Psoas muscle (tissue), 8 donors: ENCODE measurements around the gene ZNF518A. TPM values are rescaled to one million over a fixed set of nuclear protein-coding genes. Genes with fewer than 3 reads are reported as not detected.

Experiments used
- ATAC-seq, 4 donors: fragments of 200-7000 bp; cut with Tn5 transposase; one replicate each; pipeline ENCODE4 v1.9.1; 2020; ENCODE audit warnings: moderate library complexity in 3 of 4, mild to moderate bottlenecking in 2 of 4
- DNase-seq, 2 donors: peaks; one replicate each; pipeline ENCODE4 v3.0.0-alpha.2; 2020
- H3K27ac ChIP-seq: fragments of 200-600 bp; one replicate; pipeline ENCODE4 v1.8.0; 2022
- H3K27me3 ChIP-seq, 3 donors: fragments of 200-600 bp in 1 of 3; one replicate each; pipeline versions ENCODE4 v1.6.1 to v1.8.0; 2013 to 2022; ENCODE audit warnings: low read length in 2 of 3, mild to moderate bottlenecking in 2 of 3, moderate library complexity in 1 of 3; ENCODE audit not compliant: insufficient read depth in 3 of 3
- H3K36me3 ChIP-seq, 2 donors: fragments of 200-600 bp in 1 of 2; one replicate each; pipeline versions ENCODE4 v1.6.1 to v1.8.0; 2013 to 2022; ENCODE audit warnings: low read depth in 1 of 2, mild to moderate bottlenecking in 1 of 2, moderate library complexity in 1 of 2; ENCODE audit not compliant: insufficient read depth in 1 of 2
- H3K4me1 ChIP-seq: fragments of 200-600 bp; one replicate; pipeline ENCODE4 v1.8.0; 2022
- H3K4me3 ChIP-seq: fragments of 200-600 bp; one replicate; pipeline ENCODE4 v1.8.0; 2022; ENCODE audit warnings: mild to moderate bottlenecking
- H3K9me3 ChIP-seq: fragments of 200-600 bp; one replicate; pipeline ENCODE4 v1.8.0; 2022
- WGBS, 3 donors: extraction: QIAGEN DNeasy Blood & Tissue Kit; methylation state at CpG; one replicate each; pipeline versions ENCODE4 v1.1.6 to v1.1.7; 2013; 5-methylcytosine and 5-hydroxymethylcytosine counted together
- intact Hi-C, 2 donors: fragments of 100-400 bp; cut with DNase I; formaldehyde crosslinking; loops; one replicate each; pipeline versions ENCODE4 v1.11.0 to v1.14.2; 2022
- polyA plus RNA-seq, 3 donors: library from polyadenylated mRNA; stranded (reverse); fragments of 200-250 nt; gene quantifications; one replicate each; pipeline ENCODE4 v1.2.3, GENCODE V29; 2013
- total RNA-seq, 4 donors: library from RNA; stranded (reverse); fragmentation: NEBNext Ultra II Directional in 2 of 4; extraction: Animal tissue kit (Norgen Biotek cat#: 25700) in 2 of 4; gene quantifications; one replicate each; pipeline versions ENCODE4 v1.2.1 to v1.2.4, GENCODE V29; 2021 to 2023
- TF ChIP-seq, protein P1 (sequence below): fragments of 200-600 bp; IDR thresholded peaks from one replicate; pipeline ENCODE4 v1.8.0; 2022; ENCODE audit warnings: antibody characterized with exemption
- donor health status: healthy with polysubstance abuse.
- donor health status: DM: no; HTN: no; CAD: no; lungs with moderate emphysema.
- donor health status: Bipolar disorder and iron deficiency.
- donor health status: healthy.
- donor health status: DM: yes; HTN: yes; CAD: no.
- donor health status: DM: no; HTN: no; CAD: no.
- donor health status: DM: no; HTN: no; CAD: no.
- donor health status: DM: yes; HTN: yes; CAD: no.

The ZNF518A gene
- total and polyA plus RNA-seq, 7 donors: 1.9 to 10.2 (median 7.4) TPM

DNA sequence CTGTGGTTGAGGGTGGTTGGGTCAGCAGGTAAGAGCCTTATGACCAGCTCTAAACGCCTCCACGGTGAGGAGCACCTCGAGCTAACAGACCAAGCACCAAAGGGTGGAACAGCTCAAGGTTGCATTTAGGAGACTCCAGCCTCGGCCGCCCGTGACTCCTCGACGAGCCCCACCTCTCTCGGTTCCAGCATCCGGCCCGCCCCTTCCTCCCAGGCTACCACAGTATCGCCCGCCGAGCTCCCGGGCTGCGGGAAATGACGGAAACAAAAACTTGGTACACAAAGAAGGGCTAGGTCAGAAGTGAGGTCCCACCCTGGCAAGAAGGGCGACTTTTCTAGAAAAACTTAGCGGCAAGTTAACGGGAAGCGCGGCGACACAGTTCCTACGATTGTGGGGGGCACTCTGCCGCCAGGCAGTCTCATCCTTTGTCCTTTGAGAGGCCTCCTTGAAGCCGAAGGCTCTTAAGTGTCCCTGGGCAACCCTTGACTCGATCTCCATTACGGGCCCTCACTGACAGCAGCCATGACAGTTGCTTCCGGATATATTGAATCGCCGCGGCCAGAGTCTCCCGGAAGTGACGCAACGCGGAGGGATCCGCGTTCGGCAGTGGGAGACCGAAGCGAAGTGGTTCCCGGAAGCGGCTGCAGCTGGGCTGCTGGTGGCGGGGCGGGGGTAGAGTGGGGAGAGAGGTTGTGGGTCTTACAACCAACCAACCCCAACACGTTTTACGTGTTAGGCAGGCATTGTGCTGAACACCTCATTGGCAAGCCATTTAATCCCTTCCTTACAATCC, 40.2 kb upstream of the ZNF518A start:
- Histone ChIP-seq H3K4me1 (no peaks in the 10 kb centered on the region), H3K36me3 (peaks cover 0 to 6% of the 10 kb centered on the region in 2 donors), H3K9me3 (no peaks in the 10 kb centered on the region), H3K27ac (peak overlapping the region; percentile 82), H3K4me3 (peak overlapping the region; percentile 75), H3K27me3 (peaks cover 11 to 41% (median 15%) of the 10 kb centered on the region in 3 donors)
- ATAC-seq (peak; percentile 95 to 99 (median 98)), DNase-seq (peak; percentile 96)
- intact Hi-C loops: loop anchor here (1.0 to 5.0 kb wide), 2 partner anchors 40 to 48 kb away; partner anchors contain the start of genes ZNF518A (in 2 of the 2) and CCNJ (in 1 of the 2)
- WGBS, 3 donors: 3 to 5% (median 4%) methylated on average over 46 to 47 of the region's 47 CpGs
- TF ChIP-seq, protein P1, sequence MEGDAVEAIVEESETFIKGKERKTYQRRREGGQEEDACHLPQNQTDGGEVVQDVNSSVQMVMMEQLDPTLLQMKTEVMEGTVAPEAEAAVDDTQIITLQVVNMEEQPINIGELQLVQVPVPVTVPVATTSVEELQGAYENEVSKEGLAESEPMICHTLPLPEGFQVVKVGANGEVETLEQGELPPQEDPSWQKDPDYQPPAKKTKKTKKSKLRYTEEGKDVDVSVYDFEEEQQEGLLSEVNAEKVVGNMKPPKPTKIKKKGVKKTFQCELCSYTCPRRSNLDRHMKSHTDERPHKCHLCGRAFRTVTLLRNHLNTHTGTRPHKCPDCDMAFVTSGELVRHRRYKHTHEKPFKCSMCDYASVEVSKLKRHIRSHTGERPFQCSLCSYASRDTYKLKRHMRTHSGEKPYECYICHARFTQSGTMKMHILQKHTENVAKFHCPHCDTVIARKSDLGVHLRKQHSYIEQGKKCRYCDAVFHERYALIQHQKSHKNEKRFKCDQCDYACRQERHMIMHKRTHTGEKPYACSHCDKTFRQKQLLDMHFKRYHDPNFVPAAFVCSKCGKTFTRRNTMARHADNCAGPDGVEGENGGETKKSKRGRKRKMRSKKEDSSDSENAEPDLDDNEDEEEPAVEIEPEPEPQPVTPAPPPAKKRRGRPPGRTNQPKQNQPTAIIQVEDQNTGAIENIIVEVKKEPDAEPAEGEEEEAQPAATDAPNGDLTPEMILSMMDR: no peak

DNA sequence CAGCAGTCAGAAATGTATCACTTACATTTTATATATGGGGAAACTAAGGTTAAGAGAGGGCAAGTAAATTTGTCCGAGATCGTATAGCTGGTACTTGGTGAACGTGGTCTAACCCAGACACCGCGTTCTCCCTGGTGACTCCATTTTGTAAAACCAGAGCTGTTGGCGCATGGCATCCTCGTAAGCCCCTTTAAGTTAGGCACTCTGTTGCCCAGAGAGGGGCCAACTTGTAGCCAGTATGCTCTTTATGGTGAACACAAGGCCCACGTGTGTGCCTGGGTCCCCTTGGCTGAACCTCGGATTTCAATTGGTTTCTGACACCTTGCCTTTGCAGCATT, 39.7 kb upstream of the ZNF518A start:
- ATAC-seq (peak in 1 of 4 donors; percentile 9), DNase-seq (no peak)
- TF ChIP-seq, protein P1: no peak
- Histone ChIP-seq H3K4me1 (no peaks in the 10 kb centered on the region), H3K4me3 (peak overlapping the region; percentile 75), H3K27me3 (peaks cover 11 to 47% (median 18%) of the 10 kb centered on the region in 3 donors), H3K36me3 (peaks cover 0 to 6% of the 10 kb centered on the region in 2 donors), H3K9me3 (no peaks in the 10 kb centered on the region), H3K27ac (peak overlapping the region; percentile 82)
- WGBS, 3 donors: 73 to 80% (median 75%) methylated on average over 9 of the region's 9 CpGs
- intact Hi-C loops: loop anchor here (1.0 to 5.0 kb wide), 2 partner anchors 40 to 48 kb away; partner anchors contain the start of genes ZNF518A (in 2 of the 2) and CCNJ (in 1 of the 2)

- H3K4me1 ChIP-seq: no peaks in the 10 kb centered on the region
- ATAC-seq (no peak), DNase-seq (no peak)
- H3K36me3 ChIP-seq: no peaks in the 10 kb centered on the region
- TF ChIP-seq, protein P1: no peak
- 72 to 86% (median 85%) methylated on average over 8 of the region's 8 CpGs for WGBS, 3 donors
- H3K27me3 ChIP-seq: peaks cover 16 to 75% (median 29%) of the 10 kb centered on the region in 3 donors
- no peaks in the 10 kb centered on the region for H3K9me3 ChIP-seq
- intact Hi-C loops: loop anchor here in 1 of 2 donors (5.0 kb wide), 1 partner anchor 51 kb away; the partner anchor contains the start of gene CCNJ
- H3K4me3 ChIP-seq: no peak overlapping the region
- H3K27ac ChIP-seq: no peak overlapping the region
Observed at GRCh38 chr10:96092999-96093767, 36.9 kb upstream of the ZNF518A start.

- TF ChIP-seq, protein P1: no peak
- H3K4me1 ChIP-seq: no peaks in the 10 kb centered on the region
- no peak for ATAC-seq
- no peak overlapping the region for H3K4me3 ChIP-seq
- WGBS, 3 donors: 53 to 55% (median 54%) methylated on average over 2 of the region's 2 CpGs
- no peak for DNase-seq
- H3K9me3 ChIP-seq: no peaks in the 10 kb centered on the region
- H3K27me3 ChIP-seq: peaks cover 16 to 81% (median 29%) of the 10 kb centered on the region in 3 donors
- intact Hi-C loops: loop anchor here in 1 of 2 donors (5.0 kb wide), 1 partner anchor 52 kb away; the partner anchor contains the start of gene CCNJ
- no peaks in the 10 kb centered on the region for H3K36me3 ChIP-seq
- no peak overlapping the region for H3K27ac ChIP-seq
Observed at GRCh38 chr10:96093948-96094347, 36.1 kb upstream of the ZNF518A start.
